GM06990 (cell line): ENCODE measurements around the gene KCNQ5.

ENCODE experiments used
- DNase-seq: peaks from one replicate; pipeline ENCODE4 v3.0.0-alpha.2; 2011; ENCODE audit not compliant: insufficient read length; ENCODE audit errors: extremely low read depth
- H3K27me3 ChIP-seq: replicated peaks from 2 replicates; pipeline ENCODE4 v1.6.0; 2011; ENCODE audit warnings: low read length; ENCODE audit not compliant: control insufficient read depth, insufficient read depth
- H3K36me3 ChIP-seq: 2 replicates; pipeline ENCODE4 v1.5.1; 2011; ENCODE audit warnings: low read length; ENCODE audit not compliant: control insufficient read depth, insufficient read depth
- H3K4me3 ChIP-seq: replicated peaks from 2 replicates; pipeline ENCODE4 v1.5.1; 2011; ENCODE audit warnings: low read depth, mild to moderate bottlenecking, control low read depth, low read length
- CTCF ChIP-seq: IDR thresholded peaks from 2 replicates; pipeline ENCODE4 v1.5.1; 2011; ENCODE audit warnings: low read length, control low read depth, mild to moderate bottlenecking, inconsistent platforms; ENCODE audit not compliant: insufficient read depth, poor library complexity, severe bottlenecking

Gene KCNQ5

GRCh38 chr6:72746276-72746675 is 124.4 kb downstream of the KCNQ5 start:
- no peak overlapping the region for H3K4me3 ChIP-seq
- no peaks in the 10 kb centered on the region for H3K36me3 ChIP-seq
- TF ChIP-seq CTCF = no peak
- no peaks in the 10 kb centered on the region for H3K27me3 ChIP-seq
- no peak for DNase-seq

- no peak for DNase-seq
- H3K27me3 ChIP-seq = no peaks in the 10 kb centered on the region
- no peak overlapping the region for H3K4me3 ChIP-seq
- TF ChIP-seq CTCF = no peak
- H3K36me3 ChIP-seq = no peaks in the 10 kb centered on the region
These were observed 126.9 kb downstream of the KCNQ5 start for GRCh38 chr6:72748759-72749158.

- no peak for DNase-seq
These were observed 133.9 kb downstream of the KCNQ5 start for GRCh38 chr6:72755752-72756151.

GRCh38 chr6:72757048-72757447 is 135.2 kb downstream of the KCNQ5 start:
- no peak for DNase-seq
- no peaks in the 10 kb centered on the region for H3K27me3 ChIP-seq
- no peak for TF ChIP-seq CTCF
- no peak overlapping the region for H3K4me3 ChIP-seq
- no peaks in the 10 kb centered on the region for H3K36me3 ChIP-seq

More at GRCh38 chr6:72755752-72756151, 133.9 kb downstream of the KCNQ5 start:
- Histone ChIP-seq H3K4me3 (no peak overlapping the region), H3K36me3 (no peaks in the 10 kb centered on the region), H3K27me3 (no peaks in the 10 kb centered on the region)
- no peak for TF ChIP-seq CTCF

- Histone ChIP-seq H3K4me3 (no peak overlapping the region), H3K27me3 (no peaks in the 10 kb centered on the region), H3K36me3 (no peaks in the 10 kb centered on the region)
- TF ChIP-seq CTCF = no peak
- no peak for DNase-seq
These were observed 136.1 kb downstream of the KCNQ5 start for GRCh38 chr6:72757926-72758325.

GRCh38 chr6:72758901-72759300 is 137.0 kb downstream of the KCNQ5 start:
- no peak for TF ChIP-seq CTCF
- Histone ChIP-seq H3K4me3 (no peak overlapping the region), H3K36me3 (no peaks in the 10 kb centered on the region), H3K27me3 (no peaks in the 10 kb centered on the region)
- no peak for DNase-seq
